SW480 (cell line): Measurements from ENCODE around the gene KCTD2.
"Not testable (repeated sequence)": the region's sequence is repeated elsewhere in the genome, so short reads cannot be mapped to it uniquely, and the experiment has no call there.

Source experiments
- DNase-seq: peaks from one replicate; pipeline ENCODE4 v3.0.0-alpha.2; 2016; ENCODE audit warnings: low spot score

Gene KCTD2

DNA sequence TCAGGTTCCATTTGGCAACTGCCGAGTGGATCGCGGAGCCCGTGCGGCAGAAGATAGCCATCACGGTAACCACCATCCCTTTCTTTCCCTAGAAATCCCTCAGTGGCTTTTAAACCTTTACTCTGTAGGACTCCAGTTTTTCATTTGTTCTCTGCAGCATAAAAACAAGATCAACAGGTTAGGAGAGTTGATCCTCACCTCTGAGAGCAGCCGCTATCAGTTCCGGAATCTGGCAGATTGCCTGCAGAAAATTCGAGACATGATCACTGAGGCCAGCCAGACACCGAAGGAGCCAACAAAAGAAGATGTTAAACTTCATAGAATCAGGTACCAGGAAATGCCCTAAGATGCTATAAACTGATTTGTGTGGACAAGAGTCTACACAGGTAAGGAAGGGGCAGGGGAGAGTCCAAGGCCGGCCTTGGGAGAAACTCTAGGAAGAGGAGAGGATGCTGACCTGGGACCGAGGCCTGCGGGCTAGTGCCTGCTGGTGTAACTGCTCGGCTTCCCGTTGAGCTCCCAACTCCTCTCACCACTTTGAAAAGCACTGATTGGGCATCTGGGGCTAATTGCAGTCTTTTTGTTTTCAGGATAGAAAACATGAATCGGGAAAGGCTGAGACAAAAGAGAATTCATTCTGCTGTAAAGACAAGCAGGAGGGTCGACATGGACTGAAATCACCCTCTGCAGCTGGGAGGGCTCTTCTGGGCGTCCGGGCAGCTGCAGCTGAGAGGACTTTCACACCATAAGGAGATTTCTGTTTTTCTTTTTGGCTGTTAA, 26.5 kb upstream of the KCTD2 start:
- no peak for DNase-seq

- DNase-seq: no peak
These were observed 22.2 kb upstream of the KCTD2 start for GRCh38 chr17:75024686-75025397.

DNA sequence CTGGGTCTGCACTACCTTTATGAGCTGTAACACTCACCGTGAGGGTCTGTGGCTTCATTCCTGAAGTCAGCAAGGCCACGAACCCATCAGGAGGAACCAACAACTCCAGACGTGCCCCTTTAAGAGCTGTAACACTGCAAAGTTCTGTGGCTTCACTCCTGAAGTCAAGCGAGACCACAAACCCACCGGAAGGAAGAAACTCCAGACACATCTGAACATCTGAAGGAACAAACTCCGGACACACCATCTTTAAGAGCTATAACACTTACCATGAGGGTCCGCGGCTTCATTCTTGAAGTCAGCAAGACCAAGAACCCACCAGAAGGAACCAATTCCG, 21.7 kb upstream of the KCTD2 start:
- DNase-seq: not testable (repeated sequence)

DNA sequence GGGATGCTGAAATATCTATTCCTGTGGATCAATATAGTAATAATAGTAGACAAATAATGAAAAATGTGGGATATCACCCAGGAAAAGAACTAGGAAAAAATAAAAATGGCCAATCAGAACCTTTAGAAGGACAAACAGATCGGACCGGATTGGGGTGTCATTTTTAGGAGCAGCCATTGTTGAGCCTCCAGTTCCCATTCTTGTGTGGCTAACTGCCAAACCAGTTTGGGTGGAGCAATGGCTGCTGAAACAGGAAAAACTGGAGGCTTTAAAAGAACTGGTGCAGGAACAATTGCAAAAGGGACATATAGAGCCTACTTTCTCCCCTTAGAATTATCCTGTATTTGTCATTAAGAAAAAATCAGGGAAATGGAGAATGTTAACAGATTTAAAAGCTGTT, 20.4 kb upstream of the KCTD2 start:
- DNase-seq: not testable (repeated sequence)

DNA sequence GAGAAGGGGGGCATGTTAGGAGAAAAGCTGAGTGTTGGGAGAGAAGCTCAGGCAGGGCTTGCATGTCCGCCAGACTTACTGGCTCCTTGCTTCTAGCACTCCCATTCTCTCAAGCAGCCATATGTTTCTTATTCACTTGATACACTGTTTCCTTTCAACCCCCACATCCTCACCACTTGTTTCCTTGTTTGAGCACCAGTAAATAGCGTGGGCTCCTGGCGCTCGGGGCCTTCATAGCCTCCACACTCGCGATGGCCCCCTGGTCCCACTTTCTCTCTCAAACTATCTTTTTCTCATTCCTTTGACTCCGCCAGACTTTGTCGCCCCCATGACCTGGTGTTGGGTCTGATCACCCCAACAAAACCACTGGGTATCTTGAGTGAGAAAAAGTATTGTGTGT, 16.9 kb upstream of the KCTD2 start:
- DNase-seq: no peak

- DNase-seq: peak; percentile 77
These were observed 14.9 kb upstream of the KCTD2 start for GRCh38 chr17:75031972-75032719.

DNA sequence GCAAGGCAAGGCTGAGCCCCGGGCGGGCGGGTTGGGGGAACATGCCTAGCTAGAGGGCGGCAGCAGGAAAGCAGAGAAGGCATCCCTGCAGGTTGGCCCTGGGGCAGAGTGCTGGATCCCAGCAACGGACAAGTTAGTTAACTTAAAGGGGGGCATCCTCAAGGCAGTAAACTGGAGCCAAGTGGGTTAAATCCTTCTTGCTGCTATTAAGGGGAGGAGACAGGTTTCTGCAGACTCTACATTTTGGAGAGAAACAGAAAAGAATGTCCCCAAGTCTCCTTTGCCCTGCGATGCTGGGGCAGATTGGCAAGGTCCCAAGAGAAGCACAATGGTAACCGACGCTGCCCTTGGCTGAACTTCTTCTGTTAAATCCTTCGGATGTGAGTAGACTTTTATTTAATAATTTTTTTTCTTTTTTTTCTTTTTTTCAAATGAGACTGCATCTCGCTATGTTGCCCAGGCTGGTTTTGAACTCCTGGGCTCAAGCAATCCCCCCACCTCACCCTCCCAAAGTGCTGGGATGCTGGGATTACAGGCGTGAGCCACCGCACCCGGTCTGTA, 14.2 kb upstream of the KCTD2 start:
- DNase-seq: no peak

DNA sequence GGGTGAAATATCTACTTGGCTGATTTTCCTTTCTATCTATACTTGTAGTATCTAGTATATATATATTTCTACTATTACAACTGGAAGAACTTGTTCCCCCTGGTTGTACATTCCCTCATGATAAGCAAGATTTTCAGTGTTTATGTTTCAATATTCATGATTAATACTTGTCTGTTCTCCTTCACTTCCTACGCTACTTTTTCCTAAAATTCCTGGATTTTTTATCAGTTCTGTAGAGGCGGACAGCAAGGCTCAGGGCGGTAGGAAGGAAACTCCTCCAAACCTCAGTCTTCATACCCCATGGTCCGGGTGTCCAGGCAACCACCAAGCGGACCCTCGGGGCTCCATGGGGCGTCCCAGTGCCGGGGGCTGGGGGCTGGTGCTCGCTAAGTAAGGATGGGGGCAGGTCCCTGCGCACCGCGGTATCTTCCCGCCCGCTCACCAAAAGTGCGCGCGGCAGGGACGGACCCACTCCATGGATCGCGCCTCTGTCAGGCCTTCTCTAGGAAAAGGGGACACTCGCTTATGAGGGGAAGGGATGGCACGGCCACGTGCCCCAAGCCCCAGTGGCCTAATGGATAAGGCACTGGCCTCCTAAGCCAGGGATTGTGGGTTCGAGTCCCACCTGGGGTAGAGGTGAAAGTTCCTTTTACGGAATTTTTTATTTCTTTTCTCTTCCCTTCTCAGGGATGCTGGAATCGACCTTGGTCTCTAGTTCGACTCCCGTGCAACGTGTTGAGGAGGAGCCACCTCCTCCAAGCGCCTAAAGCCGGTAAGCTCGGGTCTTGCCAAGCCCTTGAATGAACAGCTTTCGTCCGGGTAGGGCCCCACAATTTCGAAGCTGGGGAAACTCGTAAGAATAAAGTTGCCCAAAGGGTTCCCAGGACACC, 13.4 kb upstream of the KCTD2 start:
- DNase-seq: peak; percentile 87

GRCh38 chr17:75034236-75034908, 12.7 kb upstream of the KCTD2 start:
- peak; percentile 93 for DNase-seq

- peak; percentile 98 for DNase-seq
These were observed 10.3 kb upstream of the KCTD2 start for GRCh38 chr17:75036643-75037268.

DNA sequence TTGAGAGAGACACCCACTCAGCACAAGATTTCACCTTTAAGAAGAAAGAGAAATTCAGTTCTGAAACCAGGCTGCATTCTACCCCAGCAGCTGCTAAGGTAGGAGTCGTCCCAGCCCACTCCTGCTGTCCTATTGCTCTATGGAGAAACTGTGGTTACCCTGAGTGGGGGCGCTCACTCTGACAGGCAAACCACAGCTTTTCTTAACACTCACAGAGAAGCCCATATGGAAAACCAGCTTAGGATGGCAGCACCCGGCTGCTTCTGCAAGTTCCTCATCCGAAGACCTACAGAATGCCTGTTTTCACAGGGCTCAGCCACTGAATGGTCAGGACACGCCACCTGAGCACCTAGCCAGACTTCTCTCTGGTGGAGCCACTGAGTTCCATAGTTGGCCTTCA, 7.8 kb upstream of the KCTD2 start:
- no peak for DNase-seq

DNA sequence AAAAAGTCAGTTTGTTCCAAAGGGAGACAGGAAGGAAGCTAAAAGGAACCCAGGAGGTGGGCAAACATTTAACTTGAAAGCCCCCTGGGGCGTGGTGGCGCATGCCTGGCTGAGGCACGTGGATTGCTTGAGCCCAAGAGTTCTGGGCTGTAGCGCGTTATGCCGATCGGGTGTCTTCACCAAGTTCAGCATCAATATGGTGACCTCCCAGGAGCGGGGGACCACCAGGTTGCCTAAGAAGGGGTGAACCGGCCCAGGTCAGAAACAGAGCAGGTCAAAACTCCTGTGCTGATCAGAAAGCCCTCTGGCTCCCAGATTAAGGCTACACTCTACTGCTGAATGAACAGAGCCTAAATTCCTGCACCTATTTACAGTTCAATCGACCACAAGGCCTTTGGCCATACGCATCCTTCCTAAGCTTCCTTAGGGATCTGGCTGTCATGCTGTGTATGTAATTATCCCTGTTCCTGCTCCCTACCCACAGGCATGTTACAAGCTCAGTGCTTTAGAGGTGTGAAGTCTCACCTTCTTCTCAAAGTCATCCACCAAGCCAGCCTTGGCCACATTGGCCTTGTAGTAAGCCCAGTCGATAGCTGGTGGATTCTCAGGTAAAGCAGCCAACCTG, 5.3 kb upstream of the KCTD2 start:
- no peak for DNase-seq

DNA sequence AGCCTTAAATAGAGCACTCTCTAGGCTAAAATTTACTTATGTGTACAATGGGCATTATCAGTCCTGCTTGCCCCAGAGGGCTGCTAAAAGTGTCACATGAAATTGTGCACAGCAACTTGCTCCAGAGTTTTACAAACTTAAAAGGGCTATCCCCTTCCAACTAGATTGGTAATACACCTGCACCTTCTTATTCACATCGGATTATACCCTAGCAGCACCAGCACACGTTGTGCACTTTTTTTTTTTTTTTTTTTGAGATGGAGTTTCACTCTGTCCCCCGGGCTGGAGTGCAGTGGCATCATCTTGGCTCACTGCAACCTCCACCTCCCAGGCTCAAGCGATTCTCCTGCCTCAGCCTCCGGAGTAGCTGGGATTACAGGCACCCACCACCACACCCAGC, 3.2 kb upstream of the KCTD2 start:
- not testable (repeated sequence) for DNase-seq

- DNase-seq: no peak
These were observed 2.3 kb upstream of the KCTD2 start for GRCh38 chr17:75044716-75045115.

- DNase-seq: not testable (repeated sequence)
These were observed 1.0 kb upstream of the KCTD2 start for GRCh38 chr17:75045946-75046406.

GRCh38 chr17:75047398-75048098, 523 bp downstream of the KCTD2 start:
- no peak for DNase-seq

DNA sequence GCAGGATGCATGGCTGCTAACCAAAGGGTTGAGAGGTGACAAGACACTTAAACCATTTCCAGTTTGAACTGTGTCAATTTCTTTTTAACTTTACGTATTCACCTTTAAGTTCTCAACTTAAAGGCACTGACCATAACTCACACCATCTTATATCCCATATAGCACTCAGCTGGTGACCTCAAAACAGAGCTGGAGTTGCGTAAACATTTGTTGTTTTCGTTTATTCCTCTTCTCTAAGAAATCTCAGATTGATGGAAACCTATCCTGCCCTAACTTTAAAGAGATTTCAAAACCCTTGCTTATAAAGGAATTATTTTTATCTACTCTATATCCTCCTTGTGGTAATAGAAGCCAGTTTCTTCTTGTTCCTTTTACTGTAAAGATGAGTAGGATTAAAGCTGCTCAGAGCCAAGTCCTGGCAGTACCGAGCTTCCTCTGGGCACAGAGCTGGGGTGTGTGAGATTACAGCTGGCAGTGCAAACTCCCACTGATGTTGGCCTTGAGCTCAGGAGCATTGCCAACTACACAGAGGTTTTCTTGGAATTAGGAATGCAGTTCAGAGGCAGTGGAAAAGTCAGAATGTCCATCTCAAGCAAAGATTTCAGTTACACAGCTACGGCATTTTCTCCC, 1.3 kb downstream of the KCTD2 start:
- no peak for DNase-seq

DNA sequence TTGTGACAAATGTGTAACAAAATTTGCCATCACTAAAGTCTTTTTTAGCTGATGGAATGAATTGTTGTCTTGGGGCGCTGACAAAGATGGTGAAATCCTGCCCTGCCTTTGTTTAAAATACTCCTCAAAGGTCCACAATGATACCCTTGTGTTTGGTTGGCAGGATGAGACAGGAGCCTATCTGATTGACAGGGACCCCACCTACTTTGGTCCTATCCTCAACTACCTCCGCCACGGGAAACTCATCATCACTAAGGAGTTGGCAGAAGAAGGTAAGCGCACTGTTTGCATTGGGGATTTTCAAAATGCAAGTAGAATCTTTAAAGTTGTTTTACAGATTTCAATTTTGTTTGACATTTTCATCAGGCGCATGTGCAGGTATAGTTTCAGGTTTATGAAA, 2.0 kb downstream of the KCTD2 start:
- no peak for DNase-seq

DNA sequence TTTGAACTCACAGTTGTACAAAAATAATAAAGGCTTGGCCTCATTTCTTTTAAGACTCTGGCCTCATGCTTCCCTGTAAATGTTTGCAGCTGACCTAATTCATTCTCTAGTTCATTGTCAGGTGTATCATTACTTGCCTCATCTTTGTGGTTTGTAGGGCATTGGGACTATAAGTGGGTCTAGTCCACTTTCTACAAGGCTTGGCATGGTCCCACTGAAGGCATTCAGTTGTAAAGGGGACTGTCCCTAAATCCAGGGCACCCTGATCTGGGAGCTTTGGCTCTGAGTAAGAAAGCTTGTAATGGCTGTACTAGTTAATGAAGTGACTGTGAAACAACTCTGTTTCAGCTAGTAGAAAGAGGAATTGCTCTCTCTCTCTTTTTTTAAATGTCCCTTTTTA, 2.7 kb downstream of the KCTD2 start:
- no peak for DNase-seq
